HepG2 (cell line): ENCODE data around the gene IPO13. TPM values are rescaled to one million over a fixed set of nuclear protein-coding genes. Genes with fewer than 3 reads are reported as not detected.

ENCODE experiments used
- ATAC-seq: fragments of 200-7000 bp; cut with Tn5 transposase; 3 replicates; pipeline ENCODE4 v1.9.1; 2020; ENCODE audit warnings: mild to moderate bottlenecking, moderate library complexity
- BruUV-seq: library from RNA; stranded (reverse); fragments of 400-500 nt; replicated peaks from 2 replicates; lab custom pipeline; 2021; lab: Mats Ljungman, UMichigan
- CTCF ChIA-PET: fragments of 300-600 bp; formaldehyde crosslinking; extraction: SDS; loops from one replicate; lab custom pipeline; 2021; ENCODE audit warnings: low total read pairs, inconsistent platforms, low intra/inter-chr PET ratio; lab: Yijun Ruan, JAX
- POLR2A ChIA-PET: fragments of 350-600 bp; sonication (Branson Sonifier 250); formaldehyde crosslinking; loops from one replicate; lab custom pipeline; 2020; ENCODE audit warnings: antibody characterized with exemption, inconsistent platforms; lab: Yijun Ruan, JAX
- DNase-seq: peaks from one replicate; pipeline ENCODE4 v3.0.0-alpha.2; 2015; ENCODE audit warnings: low spot score
- FAIRE-seq: peaks from 3 replicates; lab custom pipeline; 2011; peaks lifted over from hg19 to GRCh38; lab: Jason Lieb, UNC
- H2AFZ ChIP-seq: one replicate; pipeline ENCODE4 v1.6.1; 2011; ENCODE audit warnings: low read length, inconsistent platforms
- H3K27ac ChIP-seq: fragments of 300-600 bp; 3 replicates; pipeline ENCODE4 v1.8.0; 2011; ENCODE audit warnings: mixed run types, mild to moderate bottlenecking, mixed read lengths, low read length, inconsistent platforms; ENCODE audit not compliant: insufficient read depth; ENCODE audit errors: extremely low read length
- H3K27me3 ChIP-seq, 2 experiments: fragments of 200-600 bp in 1 of 2; 2 replicates in 1 of 2; 3 replicates in 1 of 2; pipeline versions ENCODE4 v1.6.0 to v1.8.0; 2011; ENCODE audit warnings: low read length in 2 of 2, mild to moderate bottlenecking in 2 of 2, moderate library complexity in 2 of 2, inconsistent platforms in 1 of 2; ENCODE audit not compliant: insufficient read depth in 2 of 2, control insufficient read depth in 1 of 2
- H3K36me3 ChIP-seq, 2 experiments: fragments of 200-600 bp in 1 of 2; replicated peaks in 1 of 2; 2 replicates in 1 of 2; 3 replicates in 1 of 2; pipeline versions ENCODE4 v1.5.1 to v1.8.0; 2011; ENCODE audit warnings: low read length in 2 of 2, inconsistent platforms in 1 of 2; ENCODE audit not compliant: insufficient read depth in 2 of 2, control insufficient read depth in 1 of 2
- H3K4me1 ChIP-seq: 2 replicates; pipeline ENCODE4 v1.5.1; 2012; ENCODE audit warnings: low read length, inconsistent platforms; ENCODE audit not compliant: insufficient read depth
- H3K4me2 ChIP-seq: 2 replicates; pipeline ENCODE4 v1.6.0; 2011; ENCODE audit warnings: low read depth, low read length, inconsistent platforms
- H3K4me3 ChIP-seq, 3 experiments: fragments of 200-600 bp in 1 of 3; sonication (generic), shearing (Covaris generic) in 1 of 3; replicated peaks in 1 of 3; 2 replicates each; pipeline ENCODE4 v1.5.1; 2011 to 2016; ENCODE audit warnings: low read length in 3 of 3, inconsistent platforms in 2 of 3, low read depth in 2 of 3, mild to moderate bottlenecking in 2 of 3, control low read depth in 1 of 3, mixed read lengths in 1 of 3; ENCODE audit not compliant: insufficient read depth in 1 of 3
- H3K79me2 ChIP-seq: one replicate; pipeline ENCODE4 v1.6.1; 2011; ENCODE audit warnings: low read length, inconsistent platforms; ENCODE audit not compliant: insufficient read depth
- H3K9ac ChIP-seq: 2 replicates; pipeline ENCODE4 v1.6.0; 2011; ENCODE audit warnings: mild to moderate bottlenecking, low read depth, low read length, inconsistent platforms; ENCODE audit not compliant: insufficient read depth
- H3K9me3 ChIP-seq: 2 replicates; pipeline ENCODE4 v1.5.1; 2012; ENCODE audit warnings: mild to moderate bottlenecking, low read length
- H4K20me1 ChIP-seq: 2 replicates; pipeline ENCODE4 v1.6.0; 2011; ENCODE audit warnings: inconsistent platforms, mild to moderate bottlenecking, low read length, moderate library complexity; ENCODE audit not compliant: insufficient read depth
- ARHGAP35 ChIP-seq: sonication (generic); formaldehyde crosslinking; IDR thresholded peaks from 2 replicates; pipeline ENCODE4 v1.9.0; 2022; ENCODE audit warnings: mild to moderate bottlenecking, inconsistent platforms, moderate library complexity, missing genetic modification reagents, borderline replicate concordance
- CEBPB ChIP-seq: IDR thresholded peaks from 2 replicates; pipeline ENCODE4 v1.6.1; 2011; ENCODE audit warnings: low read depth, low read length, improper control_type of control experiment, borderline replicate concordance
- ETV5 ChIP-seq: IDR thresholded peaks from 2 replicates; pipeline ENCODE4 v1.6.1; 2018; ENCODE audit warnings: missing biosample characterization, missing genetic modification reagents, inconsistent platforms, borderline replicate concordance
- FOXA3 ChIP-seq: IDR thresholded peaks from 2 replicates; pipeline ENCODE4 v1.6.1; 2016; ENCODE audit warnings: missing genetic modification reagents, missing compliant biosample characterization
- HES4 ChIP-seq: sonication (generic); formaldehyde crosslinking; IDR thresholded peaks from 2 replicates; pipeline ENCODE4 v1.9.0; 2021; ENCODE audit warnings: mild to moderate bottlenecking, missing genetic modification reagents, borderline replicate concordance
- JARID2 ChIP-seq: sonication (generic); formaldehyde crosslinking; IDR thresholded peaks from 2 replicates; pipeline ENCODE4 v1.8.1; 2023; ENCODE audit warnings: missing genetic modification reagents, inconsistent platforms; ENCODE audit not compliant: insufficient replicate concordance
- KAT7 ChIP-seq: IDR thresholded peaks from 2 replicates; pipeline ENCODE4 v1.6.1; 2018; ENCODE audit warnings: borderline replicate concordance, missing compliant biosample characterization
- KAT8 ChIP-seq: IDR thresholded peaks from 2 replicates; pipeline ENCODE4 v1.6.1; 2016; ENCODE audit warnings: missing genetic modification reagents, missing compliant biosample characterization
- NCOR1 ChIP-seq: fragments of 200-600 bp; sonication (generic); IDR thresholded peaks from 2 replicates; pipeline ENCODE4 v1.7.0; 2017; ENCODE audit warnings: antibody characterized with exemption, low read length, borderline replicate concordance
- NFKBIZ ChIP-seq: IDR thresholded peaks from 2 replicates; pipeline ENCODE4 v1.6.1; 2018; ENCODE audit warnings: missing genetic modification reagents, missing compliant biosample characterization
- REPIN1 ChIP-seq: sonication (generic); formaldehyde crosslinking; IDR thresholded peaks from 2 replicates; pipeline ENCODE4 v1.8.0; 2022; ENCODE audit warnings: missing genetic modification reagents, low read depth, mild to moderate bottlenecking, borderline replicate concordance
- SP5 ChIP-seq: IDR thresholded peaks from 2 replicates; pipeline ENCODE4 v1.6.1; 2016; ENCODE audit warnings: low read depth, borderline replicate concordance
- TBL1XR1 ChIP-seq: fragments of 150-350 bp; IDR thresholded peaks from 2 replicates; pipeline ENCODE4 v1.6.1; 2014; ENCODE audit warnings: borderline replicate concordance, low read length; ENCODE audit not compliant: partially characterized antibody
- ZBTB7B ChIP-seq: sonication (generic); formaldehyde crosslinking; IDR thresholded peaks from 2 replicates; pipeline ENCODE4 v1.4.0; 2020; ENCODE audit warnings: missing genetic modification reagents
- ZFP36L1 ChIP-seq: sonication (generic); formaldehyde crosslinking; IDR thresholded peaks from 2 replicates; pipeline ENCODE4 v1.8.0; 2022; ENCODE audit warnings: mild to moderate bottlenecking, missing genetic modification reagents, moderate library complexity
- ZFP62 ChIP-seq: sonication (generic); formaldehyde crosslinking; IDR thresholded peaks from 2 replicates; pipeline ENCODE4 v1.4.0; 2020; ENCODE audit warnings: missing genetic modification reagents
- ZFP82 ChIP-seq: sonication (generic); formaldehyde crosslinking; IDR thresholded peaks from 2 replicates; pipeline ENCODE4 v1.5.1; 2020; ENCODE audit warnings: mild to moderate bottlenecking, missing genetic modification reagents, borderline replicate concordance
- ZNF501 ChIP-seq: sonication (generic); formaldehyde crosslinking; IDR thresholded peaks from 2 replicates; pipeline ENCODE4 v1.5.1; 2020; ENCODE audit warnings: mild to moderate bottlenecking, moderate library complexity, missing genetic modification reagents
- ZNF616 ChIP-seq: sonication (generic); formaldehyde crosslinking; IDR thresholded peaks from 2 replicates; pipeline ENCODE4 v1.5.0; 2020; ENCODE audit warnings: low read depth, mild to moderate bottlenecking, missing genetic modification reagents
- ZNF737 ChIP-seq: sonication (generic); formaldehyde crosslinking; IDR thresholded peaks from 2 replicates; pipeline ENCODE4 v1.5.0; 2020; ENCODE audit warnings: missing genetic modification reagents, mild to moderate bottlenecking, borderline replicate concordance
- ZNF788 ChIP-seq: sonication (generic); formaldehyde crosslinking; IDR thresholded peaks from 2 replicates; pipeline ENCODE4 v1.5.0; 2020; ENCODE audit warnings: mild to moderate bottlenecking, missing genetic modification reagents, borderline replicate concordance
- WGBS: methylation state at CpG from one replicate; pipeline ENCODE4 v1.1.6; 2017; ENCODE audit warnings: low lambda C conversion rate; 5-methylcytosine and 5-hydroxymethylcytosine counted together
- in situ Hi-C: cut with HindIII; loops from 2 replicates; pipeline ENCODE4 v1.10.0; 2017; ENCODE audit warnings: low pct_unique_long_range_greater_than_20kb; ENCODE audit not compliant: extremely low pct_ligation_motif_present
- intact Hi-C: fragments of 100-400 bp; cut with micrococcal nuclease; formaldehyde crosslinking; loops from one replicate; pipeline ENCODE4 v1.10.0; 2022; ENCODE audit not compliant: unreplicated experiment
- polyA plus RNA-seq, 8 experiments: library from polyadenylated mRNA; depleted of rRNA in 3 of 8; stranded (reverse) in 7 of 8; unstranded in 1 of 8; fragments of >200 nt; fragmentation: Illumina TruSeq in 4 of 8; extraction: Trizol in 4 of 8; gene quantifications; 2 replicates each; pipeline versions ENCODE4 v1.2.1 to v1.2.3, GENCODE V29; 2011 to 2016; ENCODE audit warnings: low read depth in 4 of 8, missing spikeins in 1 of 8, mixed read lengths in 1 of 8; ENCODE audit not compliant: insufficient read depth in 1 of 8
- total RNA-seq, 5 experiments: library from RNA; depleted of rRNA; stranded (reverse); fragments of >200 nt; fragmentation: Illumina TruSeq; extraction: Trizol; gene quantifications; 2 replicates each; pipeline ENCODE4 v1.2.3, GENCODE V29; 2016; ENCODE audit warnings: low read depth in 1 of 5
- TF ChIP-seq, protein P1 (sequence below): sonication (generic); formaldehyde crosslinking; conservative IDR thresholded peaks from 2 replicates; pipeline ENCODE4 v1.4.0; 2020; ENCODE audit warnings: missing genetic modification reagents

Gene IPO13
- total and polyA plus RNA-seq, 2 of the 13 experiments (the other 11 are each of a cell fraction or from before 2014, with no cell fraction given): 12.9 to 15.6 TPM

DNA sequence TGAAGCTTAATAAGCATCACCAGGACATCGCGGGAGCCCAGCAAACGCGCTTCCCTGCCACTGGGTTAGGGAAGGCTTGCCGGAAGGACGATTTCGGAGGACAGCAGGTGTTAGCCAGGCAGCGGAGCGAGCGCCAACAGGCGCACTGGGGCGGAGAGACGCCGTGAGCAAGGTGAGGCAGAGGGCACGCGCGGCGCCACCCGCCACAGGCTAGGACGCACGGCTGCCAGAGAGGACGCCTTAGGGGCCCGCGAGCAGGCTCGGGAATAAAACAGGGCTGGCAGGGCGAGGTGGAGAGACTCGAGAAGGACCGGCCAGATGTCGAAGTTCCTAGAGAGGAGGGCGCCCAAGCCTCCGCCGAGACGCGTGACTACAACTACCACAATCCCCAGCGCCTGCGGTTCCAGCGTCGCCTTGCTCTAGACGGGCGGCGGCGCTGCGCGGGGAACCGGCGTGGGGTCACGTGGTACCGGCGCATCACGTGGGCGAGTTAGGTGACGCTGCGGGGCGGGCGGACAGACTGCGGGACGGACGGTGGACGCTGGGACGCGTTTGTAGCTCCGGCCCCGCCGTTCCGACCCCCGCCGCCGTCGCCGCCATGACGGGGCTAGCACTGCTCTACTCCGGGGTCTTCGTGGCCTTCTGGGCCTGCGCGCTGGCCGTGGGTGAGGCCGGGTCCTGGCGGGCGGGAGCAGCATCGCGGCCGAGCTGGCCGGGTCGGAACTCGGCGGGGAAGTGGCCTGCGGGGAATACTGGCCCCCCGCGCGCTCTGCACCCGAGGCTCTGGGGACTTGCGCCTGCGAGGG, 27.9 kb downstream of the IPO13 start, which contains the start of gene ATP6V0B:
Gene ATP6V0B (plus strand): TSS at position 518 of the 806 bp plus-strand sequence. CDS start 81 bp downstream, at position 599.
- Histone ChIP-seq H3K4me3 (peak within 1 kb of the TSS; percentile 95 to 96 (median 95)), H3K4me1 (peaks cover 50% of the 10 kb centered on the region), H3K9ac (peak within 1 kb of the TSS; percentile 86), H3K79me2 (peaks cover 36% of the 10 kb centered on the region), H3K27ac (peak within 1 kb of the TSS; percentile 75), H3K4me2 (peak within 1 kb of the TSS; percentile 99), H2AFZ (peak within 1 kb of the TSS; percentile 31), H3K36me3 (peaks cover 3 to 12% of the 10 kb centered on the region in 2 experiments; a peak in 4 of 5 replicates), H3K27me3 (no peaks in the 10 kb centered on the region), H3K9me3 (no peaks in the 10 kb centered on the region), H4K20me1 (peaks cover 4% of the 10 kb centered on the region; the same call in 1 of the 2 replicates)
- POLR2A ChIA-PET: interaction anchor here (1.0 to 4.1 kb wide), 11 partner anchors 13 to 325 kb away, joined by 3 to 20 read pairs (median 5); partner anchors contain the start of genes IPO13, KDM4A and SLC6A9
- in situ Hi-C loops (no loop called here), intact Hi-C loops (no loop called here)
- peak; percentile 71 for ATAC-seq
- BruUV-seq: no TSS peak
- WGBS: under 1% methylated on average over 25 of the region's 93 CpGs
- peak; percentile 40 for FAIRE-seq
- CTCF ChIA-PET: no interaction called here
- peak; percentile 84 for DNase-seq
- TF ChIP-seq KAT8 (CRISPR knock-in tag) (peak; percentile 82), ZNF501 (CRISPR knock-in tag) (peak; percentile 73; the same call in 1 of the 2 replicates), NCOR1 (no peak), FOXA3 (CRISPR knock-in tag) (peak; percentile 39; the same call in 1 of the 2 replicates), JARID2 (CRISPR knock-in tag) (no peak), KAT7 (peak; percentile 85; the same call in 1 of the 2 replicates), HES4 (0 out of 2 replicates have a peak, but pooled peaks have one; percentile 4), ZBTB7B (CRISPR knock-in tag) (no peak; the same call in 1 of the 2 replicates), ZNF737 (no peak), TBL1XR1 (peak; percentile 26), SP5 (CRISPR knock-in tag) (no peak; the same call in 1 of the 2 replicates), ZNF616 (CRISPR knock-in tag) (0 out of 2 replicates have a peak, but pooled peaks have one; percentile 66), ZFP82 (peak; percentile 79), CEBPB (no peak), NFKBIZ (CRISPR knock-in tag) (no peak), ZNF788 (CRISPR knock-in tag) (peak; percentile 55; the same call in 1 of the 2 replicates), ZFP62 (CRISPR knock-in tag) (no peak), ZFP36L1 (0 out of 2 replicates have a peak, but pooled peaks have one; percentile 58), ETV5 (CRISPR knock-in tag) (no peak; the same call in 1 of the 2 replicates), ARHGAP35 (peak; percentile 49; the same call in 1 of the 2 replicates), REPIN1 (CRISPR knock-in tag) (peak; percentile 68; the same call in 1 of the 2 replicates)
- TF ChIP-seq, protein P1, sequence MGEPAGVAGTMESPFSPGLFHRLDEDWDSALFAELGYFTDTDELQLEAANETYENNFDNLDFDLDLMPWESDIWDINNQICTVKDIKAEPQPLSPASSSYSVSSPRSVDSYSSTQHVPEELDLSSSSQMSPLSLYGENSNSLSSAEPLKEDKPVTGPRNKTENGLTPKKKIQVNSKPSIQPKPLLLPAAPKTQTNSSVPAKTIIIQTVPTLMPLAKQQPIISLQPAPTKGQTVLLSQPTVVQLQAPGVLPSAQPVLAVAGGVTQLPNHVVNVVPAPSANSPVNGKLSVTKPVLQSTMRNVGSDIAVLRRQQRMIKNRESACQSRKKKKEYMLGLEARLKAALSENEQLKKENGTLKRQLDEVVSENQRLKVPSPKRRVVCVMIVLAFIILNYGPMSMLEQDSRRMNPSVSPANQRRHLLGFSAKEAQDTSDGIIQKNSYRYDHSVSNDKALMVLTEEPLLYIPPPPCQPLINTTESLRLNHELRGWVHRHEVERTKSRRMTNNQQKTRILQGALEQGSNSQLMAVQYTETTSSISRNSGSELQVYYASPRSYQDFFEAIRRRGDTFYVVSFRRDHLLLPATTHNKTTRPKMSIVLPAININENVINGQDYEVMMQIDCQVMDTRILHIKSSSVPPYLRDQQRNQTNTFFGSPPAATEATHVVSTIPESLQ (CRISPR knock-in tag): no peak
